Measurements from ENCODE around the gene CECR2.

- TF ChIP-seq POLR2A (IDR thresholded peaks at IDR 0.05) (no peak), CTCF (IDR thresholded peaks at IDR 0.05) (no peak)
Measured at GRCh38 chr22:17396516-17396915, 27.3 kb downstream of the CECR2 start.

All from breast epithelium (tissue), 3 donors.